Suppressor macrophage treated with lipopolysaccharide for 4 hours (primary cell): Measurements from ENCODE around the gene AANAT.

Experiments used
- DNase-seq: peaks from one replicate; pipeline ENCODE4 v3.0.0-alpha.2; 2020

The AANAT gene

DNA sequence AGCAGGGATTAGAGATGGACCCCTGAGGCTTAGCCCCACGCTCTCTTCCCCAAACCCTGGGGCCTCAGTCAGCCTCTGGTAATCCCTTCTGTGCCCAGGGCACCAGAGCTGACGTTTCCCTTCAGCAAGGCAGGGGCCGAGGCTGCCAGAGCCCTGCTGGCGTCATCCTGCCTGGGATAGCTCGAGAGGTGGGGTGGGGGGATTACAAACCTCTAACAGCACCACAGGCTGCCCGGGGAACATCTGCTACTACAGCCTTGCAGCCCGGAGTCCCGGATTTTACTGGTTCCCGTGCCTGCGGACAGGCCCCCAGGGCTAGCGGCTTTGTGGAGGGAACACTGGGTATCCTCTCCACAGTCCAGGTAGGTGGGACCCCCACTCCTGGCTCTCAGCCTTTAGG, at the start of gene AANAT:
TSS of gene AANAT (plus strand) at position 238 of the 400 bp plus-strand sequence. CDS start 1,144 bp downstream, outside the sequence.
- DNase-seq: no peak

DNA sequence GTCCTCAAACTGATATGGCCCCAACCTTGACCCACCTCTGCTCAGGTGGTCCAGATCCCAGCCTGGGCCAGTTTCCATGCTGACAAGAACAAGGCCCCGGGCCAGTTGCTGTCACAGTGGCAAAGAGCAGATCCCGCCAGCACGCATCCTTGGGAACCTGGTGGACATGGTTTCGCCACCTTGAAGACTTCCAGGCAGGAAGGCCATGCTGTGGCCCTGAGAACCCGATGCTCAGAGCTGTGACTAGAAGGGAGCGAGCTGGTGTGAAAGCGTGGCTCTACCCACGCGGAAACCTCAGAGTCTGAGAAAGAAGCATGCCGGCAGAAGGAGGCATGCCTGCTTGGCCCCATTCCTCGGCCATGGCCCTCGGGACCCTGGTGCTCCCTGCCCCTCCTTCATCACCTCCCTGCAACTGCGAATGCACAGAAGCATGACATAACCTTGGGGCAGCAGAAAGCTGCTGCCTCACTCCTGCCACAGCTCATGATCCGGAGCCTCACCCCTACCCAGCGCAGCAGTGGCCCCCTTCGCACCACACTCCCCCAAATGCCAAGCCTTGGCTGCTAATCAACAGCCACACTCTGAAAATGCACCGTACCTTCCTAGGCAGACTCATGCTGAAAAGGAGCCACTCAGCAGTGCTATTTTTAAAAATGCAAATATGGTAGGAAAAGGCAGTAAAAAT, 47.7 kb upstream of the AANAT start:
- DNase-seq: no peak

DNA sequence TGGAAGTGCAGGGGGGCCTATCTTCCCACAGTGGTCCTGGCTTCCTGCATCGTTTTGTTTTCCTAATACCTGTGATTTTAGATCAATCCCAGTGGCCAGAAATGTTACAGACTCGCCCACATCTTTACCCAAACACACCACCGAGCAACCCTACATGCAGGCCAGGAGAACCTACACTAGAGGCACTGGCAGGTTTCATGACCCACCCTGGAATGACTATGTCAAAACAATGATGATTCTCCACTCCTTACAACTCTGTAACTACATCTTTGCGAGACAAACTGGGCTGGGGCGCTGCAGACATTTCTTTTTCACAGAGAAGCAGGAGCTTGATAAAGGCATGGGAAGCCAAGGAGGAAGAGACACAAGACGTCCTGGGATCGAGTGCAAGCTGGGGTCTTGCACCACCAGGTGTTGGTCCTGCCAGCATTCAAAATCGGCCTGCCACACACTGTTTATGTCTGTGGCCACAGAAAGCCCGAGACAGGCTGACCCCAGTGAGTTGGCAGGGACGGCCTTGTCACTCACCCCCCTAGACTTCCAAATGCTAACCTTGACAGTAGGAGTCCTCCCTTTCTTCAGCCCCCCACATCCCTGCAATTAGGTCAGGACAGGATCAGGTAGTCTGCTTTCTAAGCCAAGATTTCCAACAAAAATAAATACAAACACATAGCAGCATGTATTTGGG, 46.9 kb upstream of the AANAT start:
- no peak for DNase-seq

DNA sequence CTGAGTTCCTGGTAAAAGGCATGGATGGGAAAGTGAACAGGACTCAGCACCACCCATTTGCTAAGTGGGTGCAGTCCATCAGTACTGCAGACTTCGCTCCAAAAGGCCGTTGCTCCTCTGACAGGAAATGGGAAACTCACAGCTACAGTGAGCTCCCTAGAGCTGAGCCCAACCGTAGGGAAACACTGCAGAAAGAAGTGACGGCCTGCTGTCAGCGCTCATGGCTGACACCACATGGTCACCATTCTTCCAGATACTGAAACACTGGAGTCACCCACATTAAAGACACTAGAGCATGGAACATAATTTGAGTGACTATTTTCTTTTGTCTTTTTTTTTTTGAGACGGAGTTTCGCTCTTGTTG, 46.4 kb upstream of the AANAT start:
- DNase-seq: no peak

DNA sequence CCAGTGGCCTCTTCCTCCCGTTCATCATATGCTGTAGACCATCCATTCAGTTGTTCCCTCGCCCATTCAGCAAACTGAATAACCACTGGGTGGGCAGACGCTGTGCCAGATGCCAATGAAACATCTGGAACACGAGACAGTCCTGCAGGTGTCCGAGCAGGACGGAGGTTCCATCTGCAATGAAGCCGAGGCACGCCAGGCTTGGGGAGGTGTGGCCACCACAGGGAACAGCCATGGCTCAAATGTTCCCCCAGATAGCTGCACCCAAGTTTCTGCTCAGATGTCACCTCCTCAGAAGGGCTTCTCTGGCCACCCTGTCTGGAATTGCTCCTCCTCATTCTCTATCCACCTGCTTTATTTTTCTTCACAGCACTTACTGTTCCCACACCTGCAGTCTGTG, 45.0 kb upstream of the AANAT start:
- DNase-seq: no peak

DNA sequence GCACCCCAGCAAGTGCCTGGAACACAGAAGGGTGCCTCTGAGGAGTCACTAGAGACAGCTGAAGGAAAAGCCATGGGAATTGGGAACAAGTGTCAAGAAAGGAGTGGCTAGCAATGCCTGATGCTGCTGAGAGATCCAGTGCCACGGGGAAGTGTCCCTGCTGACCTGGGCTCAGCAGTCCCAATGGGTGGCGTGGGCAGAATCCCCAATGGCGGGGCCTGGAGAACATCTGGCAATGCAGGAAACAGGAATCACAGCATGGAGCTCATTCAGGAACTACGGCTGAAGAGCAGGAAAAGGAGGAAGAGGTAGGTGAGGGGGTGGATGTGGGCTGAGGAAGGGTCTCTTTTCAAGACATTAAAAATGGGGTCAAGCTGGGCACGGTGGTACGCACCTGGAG, 44.5 kb upstream of the AANAT start:
- DNase-seq: no peak

DNA sequence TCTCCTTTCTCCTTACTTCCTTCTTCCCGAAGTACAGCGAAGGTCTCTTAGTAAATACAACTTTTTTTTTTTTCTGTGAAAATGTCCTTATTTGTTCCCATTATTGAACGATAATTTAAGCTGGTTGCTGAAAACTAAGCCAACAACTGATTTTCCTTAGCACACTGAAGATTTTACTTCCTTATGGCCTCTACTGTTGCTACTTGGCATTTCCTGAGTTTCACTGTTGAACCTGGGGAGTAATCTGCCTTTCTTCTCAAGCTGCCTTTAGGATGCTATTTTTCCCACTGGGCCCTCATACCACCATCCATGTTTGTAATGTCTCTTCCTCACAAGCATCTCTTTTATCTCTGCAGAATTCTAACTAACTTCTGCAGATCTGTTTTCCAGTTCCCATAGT, 40.5 kb upstream of the AANAT start:
- no peak for DNase-seq

DNA sequence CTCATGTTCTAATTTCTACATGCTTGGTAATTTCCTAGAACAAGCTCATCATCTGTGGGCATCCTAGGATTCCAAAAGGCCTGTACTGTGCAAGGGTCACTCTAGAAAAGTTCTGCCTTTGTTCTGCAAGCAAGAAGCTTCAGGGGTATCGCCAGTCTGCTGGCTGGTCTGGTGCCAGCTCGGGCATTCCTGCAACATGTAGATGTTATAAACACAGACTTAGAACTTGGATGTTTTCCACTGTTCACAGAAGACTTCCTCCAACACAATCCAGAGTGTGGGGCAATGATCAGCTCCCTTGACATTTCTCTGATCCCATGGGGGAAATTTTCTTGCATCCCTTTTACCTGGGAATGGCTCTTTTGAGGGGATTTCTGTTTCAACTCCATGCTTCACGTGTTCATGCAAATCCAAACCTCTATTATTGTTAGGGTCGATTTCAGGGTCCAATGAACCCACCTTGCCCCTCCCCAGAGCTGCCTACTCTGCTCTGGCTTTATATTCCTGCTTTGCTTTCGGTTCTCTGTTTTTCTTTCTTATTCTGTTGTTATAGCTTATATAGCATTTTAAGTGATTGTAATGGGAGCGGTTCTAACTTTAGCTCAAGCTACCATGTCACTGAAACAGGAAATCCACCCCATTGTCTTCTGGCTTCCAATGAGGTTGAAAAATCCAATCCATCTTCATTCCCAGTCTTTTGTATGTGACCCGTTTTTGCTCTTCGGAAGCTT, 39.7 kb upstream of the AANAT start:
- no peak for DNase-seq

DNA sequence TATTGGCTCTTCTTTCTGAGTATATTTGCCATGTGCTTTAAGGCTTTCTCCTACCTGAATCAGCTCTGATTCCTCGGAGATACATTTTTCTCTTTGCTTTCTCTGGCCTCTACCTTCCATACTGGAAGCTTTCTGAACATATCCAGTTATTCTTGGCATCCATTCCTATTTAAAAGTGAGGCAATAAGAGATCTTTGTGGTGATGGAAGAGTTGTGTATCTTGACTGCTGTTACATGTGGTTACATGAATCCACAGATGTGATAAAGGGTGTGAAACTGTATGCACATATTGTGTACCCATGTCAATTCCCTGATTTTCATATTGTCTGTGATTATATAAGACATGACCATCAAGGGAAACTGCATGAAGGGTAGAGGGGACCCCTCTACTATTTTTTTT, 38.9 kb upstream of the AANAT start:
- DNase-seq: no peak

DNA sequence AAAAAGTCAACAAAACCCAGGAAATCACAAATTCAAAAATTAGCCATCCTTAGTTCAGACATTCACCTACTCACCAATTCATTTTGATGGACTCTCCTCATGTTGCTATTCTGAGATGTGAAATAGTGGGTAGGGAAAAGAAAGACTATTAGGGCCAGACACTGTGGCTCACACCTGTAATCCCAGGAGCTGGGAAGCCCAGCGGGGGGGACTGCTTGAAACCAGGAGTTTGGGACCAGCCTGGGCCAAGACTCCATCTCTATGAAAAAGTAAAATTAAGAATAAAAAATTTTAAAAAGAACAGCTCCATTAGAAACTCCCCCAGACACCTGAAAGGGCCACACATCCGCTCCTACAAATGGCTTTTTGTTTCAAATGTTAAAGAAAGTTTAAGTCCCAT, 35.9 kb upstream of the AANAT start:
- DNase-seq: no peak

DNA sequence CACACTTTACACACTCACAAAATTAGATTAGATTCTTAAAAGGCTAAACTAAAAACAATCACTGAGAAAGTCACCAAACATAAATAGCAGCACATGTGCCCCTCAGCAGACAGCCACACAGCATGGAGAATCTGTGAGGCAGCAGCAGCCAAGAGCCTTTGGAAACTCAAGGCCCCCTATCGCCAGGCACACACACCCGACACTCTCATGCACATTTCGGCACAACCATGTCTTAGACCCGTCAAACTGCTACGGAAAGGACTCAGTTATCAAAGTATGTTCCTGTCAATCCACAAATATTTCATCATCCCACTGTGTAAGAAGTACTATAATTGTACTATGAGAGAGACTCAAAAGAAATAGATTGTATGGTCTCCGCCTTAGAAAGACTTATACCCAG, 35.4 kb upstream of the AANAT start:
- no peak for DNase-seq

DNA sequence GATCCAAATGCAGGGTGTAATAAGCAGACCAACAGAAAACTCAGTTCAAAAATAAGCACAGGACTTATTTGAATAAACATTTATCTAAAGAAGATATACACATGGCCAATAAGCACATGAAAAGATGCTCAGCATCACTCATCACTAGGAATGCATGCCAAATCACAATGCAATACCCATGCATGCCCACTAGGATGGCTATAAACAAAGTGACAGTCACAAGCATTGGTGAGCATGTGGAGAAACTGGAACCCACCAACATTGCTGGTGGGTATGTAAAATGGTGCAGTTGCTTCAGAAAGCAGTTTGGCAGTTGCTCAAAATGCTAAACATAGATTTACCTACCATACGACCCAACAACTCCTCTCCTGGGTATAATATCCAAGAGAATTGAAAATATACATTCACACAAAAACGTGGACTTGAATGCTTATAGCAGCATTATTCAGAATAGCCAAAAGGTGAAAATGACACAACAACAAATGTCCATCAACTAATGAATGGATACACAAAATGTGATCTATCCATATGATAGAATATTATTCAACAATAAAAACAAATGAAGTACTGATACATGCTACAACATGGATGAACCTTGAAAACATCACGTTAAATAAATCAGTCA, 34.6 kb upstream of the AANAT start:
- DNase-seq: peak; percentile 24

DNA sequence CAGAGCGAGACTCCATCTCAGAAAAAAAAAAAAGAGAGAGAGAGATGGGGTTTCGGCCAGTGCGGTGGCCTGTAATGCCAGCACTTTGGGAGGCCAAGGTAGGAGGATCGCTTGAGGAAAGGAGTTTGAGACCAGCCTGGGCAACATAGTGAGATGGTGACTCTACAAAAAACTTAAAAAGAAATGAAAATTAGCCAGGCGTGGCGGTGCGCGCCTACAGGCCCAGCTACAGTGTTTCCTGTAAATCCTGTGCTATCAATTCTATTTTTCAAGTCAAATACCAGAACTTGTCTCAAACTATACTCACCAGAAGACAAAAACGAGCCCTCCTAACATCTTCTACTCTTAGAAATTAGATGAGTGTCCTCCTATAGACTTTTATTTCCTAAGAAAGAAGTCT, 33.7 kb upstream of the AANAT start:
- DNase-seq: no peak

DNA sequence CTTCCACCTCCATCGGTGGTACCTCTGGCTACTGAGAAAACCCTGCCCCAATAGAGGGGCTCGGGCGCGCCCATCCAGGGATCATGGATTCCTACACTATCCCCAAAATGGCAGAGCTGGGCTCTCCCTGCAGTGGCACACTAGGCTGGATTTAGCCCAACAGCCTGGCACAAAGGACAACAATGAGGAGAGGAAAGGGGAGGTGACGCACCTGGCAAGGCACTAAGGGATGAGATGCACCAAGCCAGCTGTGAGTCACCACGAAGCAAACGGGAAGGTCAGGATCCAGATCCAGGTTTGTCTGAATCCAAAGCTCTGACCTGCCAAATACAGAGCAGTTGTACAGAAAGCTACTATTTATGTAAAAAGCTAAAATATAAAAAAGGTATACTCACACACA, 32.5 kb upstream of the AANAT start:
- DNase-seq: no peak

DNA sequence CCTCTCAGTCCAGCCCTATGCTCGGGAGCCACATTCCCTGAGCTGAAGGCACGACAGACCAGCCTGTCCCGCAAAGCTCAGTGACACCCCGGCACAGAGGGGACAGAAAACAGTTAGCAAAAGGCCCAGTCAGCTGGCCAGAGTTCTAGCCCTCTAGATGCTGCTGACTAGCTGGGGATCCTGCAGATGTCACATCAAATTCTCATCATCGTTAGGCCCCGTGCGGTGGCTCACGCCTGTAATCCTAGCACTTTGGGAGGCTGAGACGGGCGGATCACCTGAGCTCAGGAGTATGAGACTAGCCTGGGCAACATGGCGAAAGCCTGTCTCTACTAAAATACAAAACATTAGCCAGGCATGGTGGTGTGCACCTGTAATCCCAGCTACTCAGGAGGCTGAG, 31.7 kb upstream of the AANAT start:
- no peak for DNase-seq

DNA sequence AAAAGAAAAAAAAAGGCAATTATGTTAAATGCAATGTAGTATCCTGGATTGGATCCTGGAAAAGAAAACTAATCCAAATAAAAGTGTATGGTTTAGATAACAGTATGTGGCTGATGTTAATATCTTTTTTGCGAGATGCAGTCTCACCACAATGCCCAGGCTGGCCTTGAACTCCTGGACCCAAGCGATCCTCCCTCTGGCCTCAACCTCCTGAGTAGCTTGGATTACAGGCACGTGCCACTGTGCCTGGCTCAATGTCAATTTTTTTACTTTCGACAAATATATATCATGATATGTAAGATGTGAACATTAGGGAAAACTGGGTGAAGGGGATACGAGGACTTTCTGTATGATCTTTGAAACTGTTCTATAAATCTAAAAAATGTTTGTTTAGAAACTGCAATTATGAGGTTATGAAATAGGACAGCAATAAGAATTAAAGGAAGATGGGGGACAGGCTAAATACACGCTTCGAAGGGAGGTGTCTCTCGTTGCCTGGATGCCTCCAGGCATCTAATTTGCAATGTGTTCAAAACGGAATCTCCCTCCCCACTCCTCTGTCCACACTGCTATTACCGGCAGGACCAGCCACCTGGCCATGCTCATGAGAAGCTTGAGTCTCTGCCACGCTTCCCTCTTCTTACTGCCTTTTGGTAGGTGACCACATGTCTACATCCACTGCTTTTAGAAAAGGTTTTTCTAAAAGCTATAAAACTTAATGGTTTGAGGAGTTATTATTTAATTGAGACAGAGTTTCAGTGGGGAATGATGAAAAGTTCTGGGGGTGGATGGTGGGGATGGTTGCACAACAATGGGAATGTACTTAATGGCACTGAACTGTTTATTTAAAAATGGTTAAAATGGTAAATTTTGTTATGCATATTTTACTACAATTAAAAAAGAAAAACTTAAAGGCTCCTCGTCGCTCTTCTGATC, 29.7 kb upstream of the AANAT start:
- no peak for DNase-seq

DNA sequence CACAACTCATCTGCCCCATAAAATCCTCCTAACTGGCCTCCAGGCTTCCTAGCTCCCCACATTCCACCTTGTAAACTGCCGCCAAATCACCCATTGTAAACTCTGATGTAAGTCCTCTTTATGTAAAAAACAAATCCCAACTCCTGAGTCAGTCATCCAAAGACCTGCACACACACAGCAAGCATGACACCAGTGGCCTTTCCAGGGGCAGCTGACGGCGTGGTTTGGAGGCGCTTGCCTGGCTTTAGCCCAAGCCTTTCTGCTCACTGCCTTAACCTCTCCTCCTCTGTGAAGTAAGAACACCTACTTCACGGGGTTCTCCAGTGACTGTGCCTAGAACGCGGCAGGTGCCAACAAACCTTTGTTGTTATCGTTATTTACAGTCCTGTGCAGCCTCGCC, 28.5 kb upstream of the AANAT start:
- DNase-seq: no peak

DNA sequence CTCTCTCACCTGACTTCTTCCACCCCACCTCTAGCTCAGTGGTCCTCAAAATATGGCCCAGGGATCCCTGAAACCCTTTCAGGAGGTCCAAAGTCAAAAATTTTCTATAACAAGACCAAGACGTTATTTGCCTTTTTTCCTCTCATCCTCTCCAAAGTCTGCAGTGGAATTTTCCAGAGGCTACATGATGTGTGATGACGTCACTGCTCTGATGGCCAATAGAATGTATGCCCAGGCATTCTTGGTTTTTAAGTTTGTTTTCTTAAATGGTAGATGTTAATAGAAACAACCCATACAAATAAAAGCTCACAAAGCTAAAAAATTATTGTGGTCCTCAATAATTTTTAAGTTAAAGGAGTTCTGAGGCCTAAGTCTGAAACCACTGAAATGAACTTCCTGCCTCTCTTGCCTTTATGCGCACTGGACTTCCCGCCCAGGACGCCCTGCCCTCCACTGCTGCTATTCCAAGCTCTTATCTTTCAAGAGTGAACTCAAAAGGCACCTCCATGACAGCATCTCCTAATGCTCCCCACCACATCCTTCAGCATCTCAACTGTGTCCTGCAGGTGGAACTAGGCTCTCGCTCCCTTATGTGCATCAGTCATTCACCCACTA, 28.0 kb upstream of the AANAT start:
- DNase-seq: no peak

DNA sequence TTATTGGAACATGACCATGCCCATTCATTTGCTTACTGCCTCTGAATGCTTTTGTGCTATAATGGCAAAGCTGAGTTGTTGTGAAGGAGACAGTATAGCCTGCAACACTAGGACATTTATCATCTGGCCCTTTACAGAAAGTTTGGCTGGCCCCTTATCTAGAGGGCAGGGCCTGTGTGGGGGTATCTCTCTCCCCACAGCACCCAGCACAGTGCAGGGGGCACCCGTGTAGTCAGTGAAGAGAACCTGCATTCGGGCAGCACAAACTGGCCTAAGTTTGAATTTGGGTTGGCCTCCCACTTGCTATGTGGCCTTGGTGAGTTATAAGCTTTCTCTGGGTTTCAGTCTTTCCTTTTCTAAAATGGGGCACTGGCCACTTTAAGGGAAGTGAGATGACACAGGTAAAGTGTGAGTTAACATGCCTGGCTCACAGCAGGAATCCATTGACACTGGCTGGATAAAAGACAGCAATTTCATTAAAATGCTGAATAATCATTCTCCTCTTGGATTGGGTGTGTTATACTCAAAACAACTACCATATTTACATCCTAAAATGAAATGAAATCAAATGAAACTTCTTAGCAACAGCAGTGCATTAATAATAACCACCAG, 26.5 kb upstream of the AANAT start:
- DNase-seq: no peak

DNA sequence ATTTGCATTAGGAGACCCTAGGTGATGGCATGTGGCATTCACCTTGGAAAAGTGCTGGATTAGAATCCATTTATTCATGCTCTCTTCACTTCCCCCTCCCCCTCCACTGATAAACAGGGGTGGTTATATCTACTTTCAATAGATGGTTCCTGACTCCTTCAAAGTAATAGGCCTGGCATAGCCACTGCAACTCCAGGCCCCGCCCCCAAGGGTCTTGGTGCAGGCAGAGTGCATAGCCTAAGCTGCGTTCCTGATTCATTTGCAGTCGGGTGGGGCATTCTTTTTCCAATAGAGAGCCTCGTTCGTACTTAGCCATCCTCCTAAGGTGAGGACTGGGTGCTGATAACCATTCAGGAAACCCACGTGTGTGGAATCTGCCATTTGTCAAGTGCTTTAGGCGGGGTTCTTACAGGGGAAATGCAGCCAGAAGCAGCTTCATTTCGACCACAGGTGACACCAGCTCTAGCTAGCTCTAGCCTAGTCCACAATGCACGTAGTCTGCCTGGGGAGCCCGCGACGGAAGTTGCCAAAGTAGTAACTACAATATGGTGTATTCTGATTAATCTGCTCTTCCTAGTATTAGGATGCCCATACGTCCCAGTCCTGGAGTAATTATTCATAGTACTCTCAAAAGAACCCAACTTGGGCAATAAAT, 25.6 kb upstream of the AANAT start:
- DNase-seq: no peak
